Inferior parietal cortex (tissue), 1 donor: ENCODE results near the gene DPH6.
A peak's percentile ranks its signal among the peaks of the same experiment; 100 is the strongest.

Source experiments
- DNase-seq: peaks from one replicate; pipeline ENCODE4 v3.0.0-alpha.2; 2016; ENCODE audit errors: extremely low spot score

DPH6 gene

DNA sequence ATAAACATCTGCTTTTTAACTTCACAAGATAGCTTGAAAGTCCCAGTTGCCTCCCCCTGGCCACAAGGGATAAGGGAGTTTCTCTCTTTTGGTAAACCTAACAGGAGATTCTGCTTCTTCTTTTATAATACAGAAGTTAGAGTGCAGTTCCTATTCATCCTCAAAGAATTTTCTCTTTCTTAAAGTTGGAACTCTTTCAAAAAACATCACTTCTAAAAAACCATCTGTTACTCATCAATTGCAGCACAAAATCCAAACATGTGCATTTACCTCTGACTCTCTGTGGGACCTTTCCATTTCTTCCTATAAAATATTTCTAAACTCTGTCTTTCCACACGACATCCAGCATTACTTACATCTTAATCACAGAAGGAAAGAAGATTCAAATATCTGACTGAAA lies 5.1 kb downstream of the DPH6 start:
- no peak for DNase-seq

DNA sequence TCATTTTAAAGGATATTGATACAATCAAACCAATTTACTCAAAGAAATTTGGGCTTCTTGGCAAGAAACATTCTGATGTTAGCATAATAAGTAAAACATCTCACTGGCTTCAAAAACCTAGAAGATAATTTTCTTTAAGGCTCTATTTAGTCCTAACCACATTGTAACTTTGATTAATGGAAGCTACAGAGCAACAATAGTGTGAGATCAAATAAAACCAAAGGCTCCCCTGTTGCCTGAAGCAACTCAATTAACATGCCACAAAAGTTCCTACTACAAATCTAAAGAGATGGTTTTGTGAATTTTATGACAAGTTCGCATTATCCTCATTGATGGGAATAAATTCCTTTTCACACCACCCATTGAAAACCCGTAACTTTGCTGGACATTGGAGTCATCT lies 5.9 kb downstream of the DPH6 start:
- DNase-seq = no peak

GRCh38 chr15:35535365-35535916 lies 10.5 kb downstream of the DPH6 start:
- DNase-seq = no peak

GRCh38 chr15:35533130-35534110 lies 12.5 kb downstream of the DPH6 start:
- DNase-seq = no peak

- DNase-seq = no peak
Measured at GRCh38 chr15:35530698-35531097, 15.3 kb downstream of the DPH6 start.

DNA sequence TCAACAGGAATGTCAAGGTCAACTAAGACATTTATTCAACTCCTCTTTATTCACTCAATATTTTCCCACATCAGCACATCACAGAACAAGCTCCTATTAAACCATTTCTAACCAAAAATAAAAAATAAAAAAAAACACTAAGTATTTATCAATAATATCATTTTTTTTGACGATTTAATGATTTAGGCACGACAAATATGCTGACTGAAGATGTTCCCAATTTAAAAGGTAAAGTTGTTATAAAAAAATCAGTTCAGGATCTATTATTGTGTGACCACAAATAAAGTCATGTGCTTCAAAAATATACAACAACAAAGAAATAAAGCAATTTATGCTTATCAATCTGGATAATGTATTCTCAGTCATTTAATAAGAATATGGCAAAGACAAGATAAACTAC lies 16.2 kb downstream of the DPH6 start:
- DNase-seq = no peak

DNA sequence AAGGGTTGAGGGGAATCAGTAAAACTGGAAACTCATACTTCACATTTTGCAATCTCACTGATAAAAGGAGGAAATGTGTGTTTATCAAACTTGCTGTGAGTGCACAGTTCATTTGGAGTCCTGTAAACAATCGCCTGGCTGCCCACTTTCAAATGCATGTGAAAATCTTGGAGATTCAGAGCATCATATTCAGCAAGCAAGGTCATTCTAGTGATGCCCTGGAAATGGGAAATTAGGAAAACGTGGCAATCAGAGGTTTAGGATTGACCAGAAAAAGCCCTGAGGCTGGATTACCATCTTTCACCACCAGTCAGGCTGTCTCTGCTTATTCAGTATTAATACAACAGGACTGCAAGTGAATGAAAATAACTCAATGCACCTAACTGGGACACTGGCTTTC lies 23.9 kb downstream of the DPH6 start:
- no peak for DNase-seq

DNA sequence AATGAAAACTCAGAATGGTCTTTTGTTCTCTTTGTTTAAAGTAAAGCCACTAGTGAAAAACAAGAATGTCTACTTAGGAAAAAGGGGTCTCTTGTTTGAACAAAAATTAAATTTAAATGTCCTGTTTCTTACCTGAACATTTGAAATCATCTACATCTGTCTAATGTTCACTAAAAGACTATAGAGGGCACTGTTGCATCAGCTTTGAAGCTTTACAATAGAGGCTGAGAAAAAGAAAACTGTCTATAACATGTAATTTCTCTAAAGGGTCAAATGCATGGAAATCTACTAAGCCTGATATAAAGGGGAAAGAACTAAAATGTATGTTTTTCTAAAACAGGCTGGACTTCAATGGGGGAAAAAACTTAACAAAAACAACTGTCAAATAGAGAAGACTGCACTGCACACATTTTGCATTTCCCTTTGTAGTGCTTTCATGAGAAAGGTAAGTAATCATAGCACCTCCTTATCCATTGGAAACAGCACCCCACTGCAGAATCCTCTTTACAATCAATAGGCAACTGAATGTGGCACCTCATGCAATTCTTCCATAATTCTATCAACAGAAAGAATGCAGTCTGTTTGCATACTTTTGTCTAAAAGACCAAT lies 26.3 kb downstream of the DPH6 start:
- peak; percentile 79 for DNase-seq

- DNase-seq = no peak
Measured at GRCh38 chr15:35519052-35519451, 26.9 kb downstream of the DPH6 start.

- no peak for DNase-seq
Measured at GRCh38 chr15:35514759-35515158, 31.2 kb downstream of the DPH6 start.

DNA sequence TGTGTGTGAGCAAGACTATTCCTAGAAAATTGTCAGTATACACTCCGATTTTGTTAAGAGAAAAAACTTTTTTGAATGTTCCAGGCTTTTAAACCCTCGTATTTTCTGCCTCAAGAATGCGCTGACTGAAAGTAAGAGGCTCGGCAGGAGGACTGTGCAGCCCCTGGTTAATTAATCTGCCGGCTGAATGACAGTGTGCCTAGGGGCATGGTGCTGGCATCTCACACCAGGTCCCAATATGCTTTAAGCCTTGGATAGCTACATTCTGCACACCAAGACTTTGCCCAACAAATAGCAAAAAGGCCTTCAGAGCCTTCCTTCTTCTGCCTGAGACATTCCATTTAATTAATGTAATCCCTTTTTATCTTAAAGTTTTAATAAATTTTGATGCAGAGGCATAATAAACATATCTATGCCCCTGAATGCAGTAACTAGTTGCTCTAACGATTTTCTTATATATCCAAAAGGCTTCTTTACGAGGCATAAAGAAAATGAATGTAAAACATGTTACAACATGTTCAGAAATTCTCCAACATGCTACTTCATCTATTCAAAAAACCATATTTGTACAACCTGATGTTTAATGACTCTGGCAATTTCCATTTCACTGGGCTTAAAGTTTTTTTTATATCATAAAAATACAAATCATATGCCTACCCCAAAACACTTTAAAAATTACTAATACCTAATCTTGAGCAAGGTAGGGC lies 37.9 kb downstream of the DPH6 start:
- no peak for DNase-seq

GRCh38 chr15:35506272-35506870 lies 39.6 kb downstream of the DPH6 start:
- DNase-seq = no peak

GRCh38 chr15:35505809-35506208 lies 40.2 kb downstream of the DPH6 start:
- DNase-seq = no peak

- DNase-seq = no peak
Measured at GRCh38 chr15:35505141-35505540, 40.8 kb downstream of the DPH6 start.

DNA sequence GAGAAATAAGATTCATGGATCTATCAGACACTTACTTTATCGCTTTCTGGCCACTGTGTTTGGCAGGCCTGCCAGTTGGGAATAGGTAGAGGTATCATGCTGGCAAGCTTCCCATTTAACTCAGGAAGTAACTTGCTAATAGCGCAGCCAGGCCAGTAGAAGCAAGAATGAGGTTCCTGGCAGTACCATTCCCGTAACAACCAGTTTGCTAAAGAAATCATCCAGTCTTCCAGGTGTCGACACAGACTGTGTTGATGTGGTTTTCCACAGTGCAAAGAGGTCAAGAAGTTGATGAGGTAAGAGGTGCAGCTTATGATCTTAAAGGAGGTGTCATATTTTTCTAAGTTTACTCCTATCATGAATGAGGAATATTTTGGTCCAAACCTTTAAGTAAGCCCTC lies 46.2 kb downstream of the DPH6 start:
- DNase-seq = no peak

GRCh38 chr15:35496585-35496984 lies 49.4 kb downstream of the DPH6 start:
- DNase-seq = no peak

GRCh38 chr15:35495080-35495479 lies 50.9 kb downstream of the DPH6 start:
- no peak for DNase-seq

DNA sequence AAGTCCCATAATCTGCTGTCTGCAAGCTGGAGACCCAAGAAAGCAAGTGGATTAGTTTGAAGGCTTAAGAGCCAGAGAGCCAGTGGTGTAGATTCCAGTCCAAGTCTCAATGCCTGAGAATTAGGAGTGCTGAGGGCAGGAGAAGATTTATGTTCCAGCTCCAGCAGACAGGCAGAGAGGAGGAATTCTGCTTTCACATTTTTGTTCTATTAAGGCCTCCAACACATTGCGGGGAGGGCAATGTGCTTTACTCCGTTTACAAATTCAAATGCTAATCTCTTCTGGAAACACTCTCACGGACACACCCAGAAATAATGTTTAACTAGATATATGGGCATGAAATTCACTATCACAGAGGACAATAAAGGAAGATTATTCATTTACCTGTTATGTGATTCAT lies 54.0 kb downstream of the DPH6 start:
- DNase-seq = no peak

- DNase-seq = no peak
Measured at GRCh38 chr15:35491173-35491572, 54.8 kb downstream of the DPH6 start.

DNA sequence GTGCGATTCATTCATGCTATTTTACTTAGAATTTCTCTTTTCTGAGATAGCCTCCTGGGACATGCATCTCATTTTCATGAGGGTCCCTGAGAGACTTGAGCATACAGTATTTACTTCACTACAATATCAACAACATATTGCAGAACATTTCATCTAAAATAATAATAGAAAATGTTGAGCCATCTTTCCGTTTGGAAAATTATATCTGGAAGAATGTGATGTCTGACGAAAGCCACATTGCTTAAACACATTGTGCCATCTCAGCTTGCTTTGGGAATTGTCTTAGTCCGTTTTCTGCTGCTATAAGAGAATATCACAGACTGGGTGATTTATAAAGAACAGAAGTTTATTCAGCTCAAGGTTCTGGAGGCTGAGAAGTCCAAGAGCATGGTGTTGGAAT lies 55.5 kb downstream of the DPH6 start:
- no peak for DNase-seq

GRCh38 chr15:35487417-35487816 lies 58.5 kb downstream of the DPH6 start:
- DNase-seq = no peak

DNA sequence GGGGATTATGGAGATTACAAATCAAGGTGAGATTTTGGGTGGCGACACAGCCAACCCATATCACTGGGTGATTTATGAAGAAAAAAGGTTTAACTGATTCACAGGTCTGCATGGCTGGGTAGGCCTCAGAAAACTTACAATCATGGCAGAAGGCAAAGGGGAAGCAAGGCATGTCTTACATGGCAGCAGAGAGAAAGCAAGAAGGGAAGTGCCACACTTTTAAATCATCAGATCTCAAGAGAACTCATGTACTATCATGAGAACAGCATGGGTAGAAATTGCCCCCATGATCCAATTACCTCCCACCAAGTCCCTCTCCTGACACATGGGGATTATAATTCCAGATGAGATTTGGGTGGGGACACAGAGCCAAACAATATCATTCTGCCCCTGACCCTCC lies 59.7 kb downstream of the DPH6 start:
- no peak for DNase-seq
